K562 (cell line): ENCODE data around the gene EFEMP2. TPM values are rescaled to one million over a fixed set of nuclear protein-coding genes. Genes with fewer than 3 reads are reported as not detected.

Experiments
- DACH1 ChIP-seq: fragments of 450-650 bp; IDR thresholded peaks from 2 replicates; pipeline ENCODE4 v1.6.1; 2018; ENCODE audit not compliant: partially characterized antibody
- JUN ChIP-seq, 2 experiments: sonication (generic) in 1 of 2; formaldehyde crosslinking in 1 of 2; IDR thresholded peaks; 2 replicates each; pipeline versions ENCODE4 v1.6.1 to v1.8.0; 2012 to 2022; ENCODE audit warnings: borderline replicate concordance in 2 of 2, mild to moderate bottlenecking in 2 of 2, improper control_type of control experiment in 1 of 2, low read depth in 1 of 2, low read length in 1 of 2, missing genetic modification reagents in 1 of 2
- KDM1A ChIP-seq, 2 experiments: fragments of 450-650 bp; IDR thresholded peaks; 2 replicates each; pipeline ENCODE4 v1.6.1; 2016; ENCODE audit warnings: mild to moderate bottlenecking in 2 of 2
- KDM5B ChIP-seq: fragments of 200-600 bp; sonication (generic); IDR thresholded peaks from 2 replicates; pipeline ENCODE4 v1.6.1; 2012; ENCODE audit warnings: low read depth, mild to moderate bottlenecking, moderate library complexity, low read length, control low read depth, inconsistent platforms; ENCODE audit not compliant: insufficient replicate concordance
- MCM3 ChIP-seq: fragments of 450-650 bp; IDR thresholded peaks from 2 replicates; pipeline ENCODE4 v1.6.1; 2016
- OTX1 ChIP-seq: fragments of 450-650 bp; formaldehyde crosslinking; IDR thresholded peaks from 2 replicates; pipeline ENCODE4 v1.4.0; 2022; ENCODE audit warnings: mild to moderate bottlenecking
- SMAD2 ChIP-seq: fragments of 150-350 bp; IDR thresholded peaks from 2 replicates; pipeline ENCODE4 v1.6.1; 2014; ENCODE audit warnings: low read depth, mild to moderate bottlenecking, low read length
- SMARCB1 ChIP-seq: IDR thresholded peaks from 2 replicates; pipeline ENCODE4 v1.6.1; 2011; ENCODE audit warnings: improper control_type of control experiment, low read depth; ENCODE audit not compliant: insufficient read length
- TBL1XR1 ChIP-seq, 2 experiments: IDR thresholded peaks; 2 replicates each; pipeline ENCODE4 v1.6.1; 2012; ENCODE audit warnings: improper control_type of control experiment in 2 of 2, low read length in 2 of 2, mild to moderate bottlenecking in 1 of 2
- YBX1 ChIP-seq: fragments of 450-650 bp; IDR thresholded peaks from 2 replicates; pipeline ENCODE4 v1.7.1; 2016; ENCODE audit warnings: mild to moderate bottlenecking
- ZNF121 ChIP-seq: sonication (generic); formaldehyde crosslinking; conservative IDR thresholded peaks from 2 replicates; pipeline ENCODE4 v1.8.0; 2022; ENCODE audit warnings: missing genetic modification reagents
- ZNF174 ChIP-seq: fragments of 250-450 bp; sonication (Bioruptor Pico); IDR thresholded peaks from 2 replicates; pipeline ENCODE4 v1.4.0; 2020; ENCODE audit warnings: mild to moderate bottlenecking
- ZNF445 ChIP-seq: fragments of 250-450 bp; sonication (Bioruptor Pico); IDR thresholded peaks from 2 replicates; pipeline ENCODE4 v1.4.0; 2020; ENCODE audit warnings: low read depth, mild to moderate bottlenecking, moderate library complexity
- polyA plus RNA-seq, 8 experiments: library from polyadenylated mRNA; depleted of rRNA in 4 of 8; stranded (reverse) in 5 of 8; unstranded in 3 of 8; fragments of >200 nt; fragmentation: Nextera tagmentation in 2 of 8; fragmentation: Illumina TruSeq in 1 of 8; extraction: Ambion mirVana in 2 of 8; extraction: Trizol in 1 of 8; gene quantifications; 2 replicates each; pipeline versions ENCODE4 v1.2.1 to v1.2.3, GENCODE V29; 2011 to 2014; ENCODE audit warnings: inconsistent platforms in 1 of 8, missing spikeins in 1 of 8
- total RNA-seq, 7 experiments: library from RNA; depleted of rRNA in 6 of 7; stranded (reverse); fragments of >200 nt in 6 of 7; fragmentation: Illumina TruSeq in 2 of 7; extraction: Trizol in 2 of 7; gene quantifications; 2 replicates each; pipeline versions ENCODE4 v1.2.1 to v1.2.3, GENCODE V29; 2011 to 2021; ENCODE audit warnings: low replicate concordance in 1 of 7
- TF ChIP-seq, protein P1 (sequence below): IDR thresholded peaks from 2 replicates; pipeline ENCODE4 v1.6.1; 2012; ENCODE audit warnings: low read depth, low read length, improper control_type of control experiment, borderline replicate concordance
- TF ChIP-seq, protein P2 (sequence below): IDR thresholded peaks from 2 replicates; pipeline ENCODE4 v1.6.1; 2014; ENCODE audit warnings: antibody characterized with exemption
- TF ChIP-seq, protein P3 (sequence below): fragments of 450-650 bp; IDR thresholded peaks from 2 replicates; pipeline ENCODE4 v1.6.1; 2017; ENCODE audit warnings: antibody characterized with exemption
- TF ChIP-seq, protein P4 (sequence below): fragments of 450-650 bp; IDR thresholded peaks from 2 replicates; pipeline ENCODE4 v1.6.1; 2014; ENCODE audit warnings: low read depth, mild to moderate bottlenecking, moderate library complexity, borderline replicate concordance
- TF ChIP-seq, protein P5 (sequence below), 2 experiments: fragments of 450-650 bp; IDR thresholded peaks; 2 replicates each; pipeline ENCODE4 v1.6.1; 2018; ENCODE audit warnings: mild to moderate bottlenecking in 2 of 2, low read depth in 1 of 2; ENCODE audit not compliant: partially characterized antibody in 2 of 2

Gene EFEMP2
- total and polyA plus RNA-seq, 9 of the 15 experiments (the other 6 are each of a cell fraction or from before 2014, with no cell fraction given): 0.07 to 2.9 (median 0.69) TPM; not detected in 1

DNA sequence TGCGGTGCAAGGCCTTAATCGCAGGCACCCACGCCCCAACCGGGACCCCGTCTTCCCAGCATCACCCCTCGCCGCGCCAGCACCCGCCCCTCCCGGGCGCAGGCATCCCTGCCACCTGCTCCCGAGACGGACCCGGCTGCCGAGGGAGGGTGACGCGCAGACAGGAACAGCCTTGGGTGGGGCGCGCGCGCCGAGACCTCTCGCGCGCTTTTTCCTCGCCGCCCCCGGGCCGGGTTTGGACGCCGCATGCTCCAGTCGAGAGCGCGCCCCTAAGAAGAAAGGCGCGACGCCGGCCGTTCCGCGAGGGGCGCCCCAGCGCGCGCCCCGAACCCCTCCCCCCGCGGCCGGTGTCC is 15.1 kb downstream of the EFEMP2 start (continued):
- TF ChIP-seq, protein P1, sequence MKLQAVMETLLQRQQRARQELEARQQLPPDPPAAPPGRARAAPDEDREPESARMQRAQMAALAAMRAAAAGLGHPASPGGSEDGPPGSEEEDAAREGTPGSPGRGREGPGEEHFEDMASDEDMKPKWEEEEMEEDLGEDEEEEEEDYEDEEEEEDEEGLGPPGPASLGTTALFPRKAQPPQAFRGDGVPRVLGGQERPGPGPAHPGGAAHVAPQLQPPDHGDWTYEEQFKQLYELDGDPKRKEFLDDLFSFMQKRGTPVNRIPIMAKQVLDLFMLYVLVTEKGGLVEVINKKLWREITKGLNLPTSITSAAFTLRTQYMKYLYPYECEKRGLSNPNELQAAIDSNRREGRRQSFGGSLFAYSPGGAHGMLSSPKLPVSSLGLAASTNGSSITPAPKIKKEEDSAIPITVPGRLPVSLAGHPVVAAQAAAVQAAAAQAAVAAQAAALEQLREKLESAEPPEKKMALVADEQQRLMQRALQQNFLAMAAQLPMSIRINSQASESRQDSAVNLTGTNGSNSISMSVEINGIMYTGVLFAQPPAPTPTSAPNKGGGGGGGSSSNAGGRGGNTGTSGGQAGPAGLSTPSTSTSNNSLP: no peak
- TF ChIP-seq, protein P2, sequence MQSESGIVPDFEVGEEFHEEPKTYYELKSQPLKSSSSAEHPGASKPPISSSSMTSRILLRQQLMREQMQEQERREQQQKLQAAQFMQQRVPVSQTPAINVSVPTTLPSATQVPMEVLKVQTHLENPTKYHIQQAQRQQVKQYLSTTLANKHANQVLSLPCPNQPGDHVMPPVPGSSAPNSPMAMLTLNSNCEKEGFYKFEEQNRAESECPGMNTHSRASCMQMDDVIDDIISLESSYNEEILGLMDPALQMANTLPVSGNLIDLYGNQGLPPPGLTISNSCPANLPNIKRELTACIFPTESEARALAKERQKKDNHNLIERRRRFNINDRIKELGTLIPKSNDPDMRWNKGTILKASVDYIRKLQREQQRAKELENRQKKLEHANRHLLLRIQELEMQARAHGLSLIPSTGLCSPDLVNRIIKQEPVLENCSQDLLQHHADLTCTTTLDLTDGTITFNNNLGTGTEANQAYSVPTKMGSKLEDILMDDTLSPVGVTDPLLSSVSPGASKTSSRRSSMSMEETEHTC: no peak
- no peak for TF ChIP-seq JUN (IDR thresholded peaks at IDR 0.05; ENCODE audit: borderline replicate concordance, low read depth, low read length)
- 0 out of 2 replicates have a peak, but pooled peaks have one; percentile 4 for TF ChIP-seq JUN (CRISPR knock-in tag; IDR thresholded peaks at IDR 0.05; ENCODE audit: borderline replicate concordance)
- TF ChIP-seq KDM1A (IDR thresholded peaks at IDR 0.05): no peak
- no peak for TF ChIP-seq MCM3
- TF ChIP-seq OTX1 (CRISPR knock-in tag): no peak
- no peak for TF ChIP-seq SMAD2
- no peak for TF ChIP-seq ZNF445
- no peak for TF ChIP-seq ZNF174 (CRISPR knock-in tag)
- TF ChIP-seq, protein P3, sequence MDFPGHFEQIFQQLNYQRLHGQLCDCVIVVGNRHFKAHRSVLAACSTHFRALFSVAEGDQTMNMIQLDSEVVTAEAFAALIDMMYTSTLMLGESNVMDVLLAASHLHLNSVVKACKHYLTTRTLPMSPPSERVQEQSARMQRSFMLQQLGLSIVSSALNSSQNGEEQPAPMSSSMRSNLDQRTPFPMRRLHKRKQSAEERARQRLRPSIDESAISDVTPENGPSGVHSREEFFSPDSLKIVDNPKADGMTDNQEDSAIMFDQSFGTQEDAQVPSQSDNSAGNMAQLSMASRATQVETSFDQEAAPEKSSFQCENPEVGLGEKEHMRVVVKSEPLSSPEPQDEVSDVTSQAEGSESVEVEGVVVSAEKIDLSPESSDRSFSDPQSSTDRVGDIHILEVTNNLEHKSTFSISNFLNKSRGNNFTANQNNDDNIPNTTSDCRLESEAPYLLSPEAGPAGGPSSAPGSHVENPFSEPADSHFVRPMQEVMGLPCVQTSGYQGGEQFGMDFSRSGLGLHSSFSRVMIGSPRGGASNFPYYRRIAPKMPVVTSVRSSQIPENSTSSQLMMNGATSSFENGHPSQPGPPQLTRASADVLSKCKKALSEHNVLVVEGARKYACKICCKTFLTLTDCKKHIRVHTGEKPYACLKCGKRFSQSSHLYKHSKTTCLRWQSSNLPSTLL: no peak
- TF ChIP-seq DACH1: no peak
- no peak for TF ChIP-seq SMARCB1
- no peak for TF ChIP-seq TBL1XR1 (IDR thresholded peaks at IDR 0.05; ENCODE audit: low read length in 2 of 2)
- TF ChIP-seq, protein P4, sequence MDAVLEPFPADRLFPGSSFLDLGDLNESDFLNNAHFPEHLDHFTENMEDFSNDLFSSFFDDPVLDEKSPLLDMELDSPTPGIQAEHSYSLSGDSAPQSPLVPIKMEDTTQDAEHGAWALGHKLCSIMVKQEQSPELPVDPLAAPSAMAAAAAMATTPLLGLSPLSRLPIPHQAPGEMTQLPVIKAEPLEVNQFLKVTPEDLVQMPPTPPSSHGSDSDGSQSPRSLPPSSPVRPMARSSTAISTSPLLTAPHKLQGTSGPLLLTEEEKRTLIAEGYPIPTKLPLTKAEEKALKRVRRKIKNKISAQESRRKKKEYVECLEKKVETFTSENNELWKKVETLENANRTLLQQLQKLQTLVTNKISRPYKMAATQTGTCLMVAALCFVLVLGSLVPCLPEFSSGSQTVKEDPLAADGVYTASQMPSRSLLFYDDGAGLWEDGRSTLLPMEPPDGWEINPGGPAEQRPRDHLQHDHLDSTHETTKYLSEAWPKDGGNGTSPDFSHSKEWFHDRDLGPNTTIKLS: no peak
- no peak for TF ChIP-seq YBX1
- no peak for TF ChIP-seq ZNF121
- TF ChIP-seq, protein P5, sequence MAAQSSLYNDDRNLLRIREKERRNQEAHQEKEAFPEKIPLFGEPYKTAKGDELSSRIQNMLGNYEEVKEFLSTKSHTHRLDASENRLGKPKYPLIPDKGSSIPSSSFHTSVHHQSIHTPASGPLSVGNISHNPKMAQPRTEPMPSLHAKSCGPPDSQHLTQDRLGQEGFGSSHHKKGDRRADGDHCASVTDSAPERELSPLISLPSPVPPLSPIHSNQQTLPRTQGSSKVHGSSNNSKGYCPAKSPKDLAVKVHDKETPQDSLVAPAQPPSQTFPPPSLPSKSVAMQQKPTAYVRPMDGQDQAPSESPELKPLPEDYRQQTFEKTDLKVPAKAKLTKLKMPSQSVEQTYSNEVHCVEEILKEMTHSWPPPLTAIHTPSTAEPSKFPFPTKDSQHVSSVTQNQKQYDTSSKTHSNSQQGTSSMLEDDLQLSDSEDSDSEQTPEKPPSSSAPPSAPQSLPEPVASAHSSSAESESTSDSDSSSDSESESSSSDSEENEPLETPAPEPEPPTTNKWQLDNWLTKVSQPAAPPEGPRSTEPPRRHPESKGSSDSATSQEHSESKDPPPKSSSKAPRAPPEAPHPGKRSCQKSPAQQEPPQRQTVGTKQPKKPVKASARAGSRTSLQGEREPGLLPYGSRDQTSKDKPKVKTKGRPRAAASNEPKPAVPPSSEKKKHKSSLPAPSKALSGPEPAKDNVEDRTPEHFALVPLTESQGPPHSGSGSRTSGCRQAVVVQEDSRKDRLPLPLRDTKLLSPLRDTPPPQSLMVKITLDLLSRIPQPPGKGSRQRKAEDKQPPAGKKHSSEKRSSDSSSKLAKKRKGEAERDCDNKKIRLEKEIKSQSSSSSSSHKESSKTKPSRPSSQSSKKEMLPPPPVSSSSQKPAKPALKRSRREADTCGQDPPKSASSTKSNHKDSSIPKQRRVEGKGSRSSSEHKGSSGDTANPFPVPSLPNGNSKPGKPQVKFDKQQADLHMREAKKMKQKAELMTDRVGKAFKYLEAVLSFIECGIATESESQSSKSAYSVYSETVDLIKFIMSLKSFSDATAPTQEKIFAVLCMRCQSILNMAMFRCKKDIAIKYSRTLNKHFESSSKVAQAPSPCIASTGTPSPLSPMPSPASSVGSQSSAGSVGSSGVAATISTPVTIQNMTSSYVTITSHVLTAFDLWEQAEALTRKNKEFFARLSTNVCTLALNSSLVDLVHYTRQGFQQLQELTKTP (IDR thresholded peaks at IDR 0.05; ENCODE audit: low read depth in 1 of 2, partially characterized antibody in 2 of 2): no peak
- no peak for TF ChIP-seq KDM5B
